Panc1 (cell line): ENCODE results near the gene TXNRD3.

Experiments
- POLR2AphosphoS5 ChIP-seq: IDR thresholded peaks from 2 replicates; pipeline ENCODE4 v1.6.1; 2012; ENCODE audit warnings: mild to moderate bottlenecking, low read depth, low read length, moderate library complexity
- TF ChIP-seq, protein P1 (sequence below): fragments of 450-650 bp; IDR thresholded peaks from 2 replicates; pipeline ENCODE4 v1.5.1; 2017; ENCODE audit warnings: mild to moderate bottlenecking
- TF ChIP-seq, protein P2 (sequence below), 2 experiments: IDR thresholded peaks; 2 replicates each; pipeline ENCODE4 v1.6.1; 2011 to 2012; ENCODE audit warnings: low read depth in 2 of 2, control low read depth in 1 of 2, low read length in 1 of 2, mild to moderate bottlenecking in 1 of 2, moderate library complexity in 1 of 2; ENCODE audit not compliant: insufficient read depth in 1 of 2

DNA sequence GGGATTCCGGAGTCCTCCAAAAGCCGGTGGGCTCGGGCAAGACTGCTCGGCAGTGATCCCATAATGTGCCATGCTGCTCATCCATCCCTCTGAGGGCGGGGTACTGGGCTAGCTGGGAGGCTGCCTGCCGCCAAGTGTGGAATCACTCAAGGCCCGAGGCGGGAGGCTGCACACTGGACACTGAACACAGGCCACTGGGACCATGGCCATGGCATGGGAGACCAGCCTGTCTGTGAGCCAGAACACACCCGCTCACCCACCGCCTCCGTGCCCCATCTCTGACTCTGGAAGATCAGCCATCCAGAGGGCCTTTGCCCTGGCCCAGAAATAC lies 97.5 kb downstream of the TXNRD3 start:
- TF ChIP-seq, protein P1, sequence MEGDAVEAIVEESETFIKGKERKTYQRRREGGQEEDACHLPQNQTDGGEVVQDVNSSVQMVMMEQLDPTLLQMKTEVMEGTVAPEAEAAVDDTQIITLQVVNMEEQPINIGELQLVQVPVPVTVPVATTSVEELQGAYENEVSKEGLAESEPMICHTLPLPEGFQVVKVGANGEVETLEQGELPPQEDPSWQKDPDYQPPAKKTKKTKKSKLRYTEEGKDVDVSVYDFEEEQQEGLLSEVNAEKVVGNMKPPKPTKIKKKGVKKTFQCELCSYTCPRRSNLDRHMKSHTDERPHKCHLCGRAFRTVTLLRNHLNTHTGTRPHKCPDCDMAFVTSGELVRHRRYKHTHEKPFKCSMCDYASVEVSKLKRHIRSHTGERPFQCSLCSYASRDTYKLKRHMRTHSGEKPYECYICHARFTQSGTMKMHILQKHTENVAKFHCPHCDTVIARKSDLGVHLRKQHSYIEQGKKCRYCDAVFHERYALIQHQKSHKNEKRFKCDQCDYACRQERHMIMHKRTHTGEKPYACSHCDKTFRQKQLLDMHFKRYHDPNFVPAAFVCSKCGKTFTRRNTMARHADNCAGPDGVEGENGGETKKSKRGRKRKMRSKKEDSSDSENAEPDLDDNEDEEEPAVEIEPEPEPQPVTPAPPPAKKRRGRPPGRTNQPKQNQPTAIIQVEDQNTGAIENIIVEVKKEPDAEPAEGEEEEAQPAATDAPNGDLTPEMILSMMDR: no peak
- no peak for TF ChIP-seq POLR2AphosphoS5
- TF ChIP-seq, protein P2, sequence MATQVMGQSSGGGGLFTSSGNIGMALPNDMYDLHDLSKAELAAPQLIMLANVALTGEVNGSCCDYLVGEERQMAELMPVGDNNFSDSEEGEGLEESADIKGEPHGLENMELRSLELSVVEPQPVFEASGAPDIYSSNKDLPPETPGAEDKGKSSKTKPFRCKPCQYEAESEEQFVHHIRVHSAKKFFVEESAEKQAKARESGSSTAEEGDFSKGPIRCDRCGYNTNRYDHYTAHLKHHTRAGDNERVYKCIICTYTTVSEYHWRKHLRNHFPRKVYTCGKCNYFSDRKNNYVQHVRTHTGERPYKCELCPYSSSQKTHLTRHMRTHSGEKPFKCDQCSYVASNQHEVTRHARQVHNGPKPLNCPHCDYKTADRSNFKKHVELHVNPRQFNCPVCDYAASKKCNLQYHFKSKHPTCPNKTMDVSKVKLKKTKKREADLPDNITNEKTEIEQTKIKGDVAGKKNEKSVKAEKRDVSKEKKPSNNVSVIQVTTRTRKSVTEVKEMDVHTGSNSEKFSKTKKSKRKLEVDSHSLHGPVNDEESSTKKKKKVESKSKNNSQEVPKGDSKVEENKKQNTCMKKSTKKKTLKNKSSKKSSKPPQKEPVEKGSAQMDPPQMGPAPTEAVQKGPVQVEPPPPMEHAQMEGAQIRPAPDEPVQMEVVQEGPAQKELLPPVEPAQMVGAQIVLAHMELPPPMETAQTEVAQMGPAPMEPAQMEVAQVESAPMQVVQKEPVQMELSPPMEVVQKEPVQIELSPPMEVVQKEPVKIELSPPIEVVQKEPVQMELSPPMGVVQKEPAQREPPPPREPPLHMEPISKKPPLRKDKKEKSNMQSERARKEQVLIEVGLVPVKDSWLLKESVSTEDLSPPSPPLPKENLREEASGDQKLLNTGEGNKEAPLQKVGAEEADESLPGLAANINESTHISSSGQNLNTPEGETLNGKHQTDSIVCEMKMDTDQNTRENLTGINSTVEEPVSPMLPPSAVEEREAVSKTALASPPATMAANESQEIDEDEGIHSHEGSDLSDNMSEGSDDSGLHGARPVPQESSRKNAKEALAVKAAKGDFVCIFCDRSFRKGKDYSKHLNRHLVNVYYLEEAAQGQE (IDR thresholded peaks at IDR 0.05; ENCODE audit: insufficient read depth in 1 of 2, low read depth in 2 of 2, low read length in 1 of 2): no peak
